Right forelimb (tissue), 1 donor: ENCODE results near the gene AKR1C8.

Experiments
- DNase-seq: peaks from one replicate; pipeline ENCODE4 v3.0.0-alpha.2; 2018

The AKR1C8 gene

DNA sequence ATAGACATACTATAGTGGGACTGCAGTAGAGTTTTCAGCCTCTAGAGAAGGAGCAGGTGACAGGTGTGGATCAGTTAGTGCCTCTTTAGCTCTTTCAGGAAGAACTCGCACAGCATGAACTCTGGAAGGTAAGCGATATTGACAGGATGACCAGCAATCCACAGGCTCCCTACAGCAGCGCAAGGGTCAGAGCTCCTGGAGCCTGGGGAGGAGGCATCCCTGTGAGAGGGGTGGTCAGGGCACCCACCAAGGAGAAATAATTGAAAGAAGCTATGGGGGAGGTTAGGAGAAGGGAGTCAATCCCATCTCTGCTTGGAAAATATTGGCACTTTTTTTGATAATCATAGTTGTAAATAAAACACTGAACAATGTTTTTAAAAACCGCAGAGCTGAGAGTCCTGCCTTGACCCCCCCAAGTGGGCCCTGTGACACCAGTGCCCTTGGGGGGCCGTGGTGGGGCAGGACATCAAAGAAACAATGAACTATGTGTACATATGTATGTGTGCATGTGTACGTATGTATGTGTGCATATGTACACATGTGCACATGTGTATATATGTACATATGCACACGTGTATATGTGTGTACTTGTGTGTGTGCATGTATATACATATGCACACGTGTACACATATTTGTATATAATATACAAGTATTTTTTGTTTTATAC lies 77.0 kb downstream of the AKR1C8 start:
- no peak for DNase-seq

DNA sequence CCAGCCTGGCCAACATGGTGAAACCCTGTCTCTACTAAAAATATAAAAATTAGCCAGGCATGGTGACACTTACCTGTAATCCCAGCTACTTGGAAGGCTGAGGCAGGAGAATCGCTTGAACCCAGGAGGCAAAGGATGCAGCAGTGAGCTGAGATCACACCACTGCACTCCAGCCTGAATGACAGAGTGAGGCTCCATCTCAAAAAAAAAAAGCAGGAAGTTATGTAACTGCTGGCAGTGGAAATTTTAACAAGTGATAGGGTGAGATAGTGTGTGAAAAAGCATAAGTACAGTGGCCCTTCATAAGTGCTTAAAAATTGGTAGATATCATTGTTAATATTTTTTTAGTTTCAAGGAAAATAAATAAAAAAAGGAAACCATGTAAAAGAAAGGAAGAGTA lies 78.4 kb downstream of the AKR1C8 start:
- no peak for DNase-seq

DNA sequence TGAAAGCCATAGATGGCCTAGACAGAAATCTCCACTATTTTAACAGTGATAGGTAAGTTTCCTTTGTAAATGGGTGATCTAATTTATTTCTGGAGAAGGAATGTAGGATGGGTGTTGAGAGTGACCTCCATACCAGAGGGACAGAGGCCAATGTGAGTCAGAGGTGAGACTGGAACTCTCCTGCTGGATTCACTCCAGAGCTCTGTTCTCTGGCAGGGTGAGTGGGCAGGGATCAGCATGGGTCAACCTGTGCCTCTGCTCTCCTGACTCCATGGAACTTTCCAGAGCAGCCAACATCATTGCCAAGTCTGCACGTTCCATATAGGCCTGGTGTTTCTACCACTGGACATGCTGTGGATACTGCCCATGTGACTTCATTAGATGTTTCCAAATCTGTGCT lies 79.3 kb downstream of the AKR1C8 start:
- no peak for DNase-seq
